Muscle layer of colon (tissue), 2 donors: ENCODE results near the gene CBR1.

ENCODE experiments used
- H3K27ac ChIP-seq: one replicate; pipeline ENCODE4 v1.7.0; 2013; ENCODE audit warnings: low read depth, mild to moderate bottlenecking, low read length, moderate library complexity
- H3K27me3 ChIP-seq, 2 donors: one replicate each; pipeline ENCODE4 v1.7.0; 2013; ENCODE audit warnings: low read length in 2 of 2, mild to moderate bottlenecking in 2 of 2; ENCODE audit not compliant: insufficient read depth in 2 of 2, control insufficient read depth in 1 of 2
- H3K36me3 ChIP-seq: one replicate; pipeline ENCODE4 v1.7.0; 2013; ENCODE audit warnings: mild to moderate bottlenecking, low read length; ENCODE audit not compliant: insufficient read depth
- H3K4me1 ChIP-seq: one replicate; pipeline ENCODE4 v1.7.0; 2013; ENCODE audit warnings: mild to moderate bottlenecking, low read length; ENCODE audit not compliant: insufficient read depth
- H3K4me3 ChIP-seq, 2 donors: one replicate each; pipeline ENCODE4 v1.7.0; 2013; ENCODE audit warnings: low read length in 2 of 2, low read depth in 1 of 2, mild to moderate bottlenecking in 1 of 2, moderate library complexity in 1 of 2
- H3K9ac ChIP-seq: one replicate; pipeline ENCODE4 v1.7.0; 2013; ENCODE audit warnings: low read length
- H3K9me3 ChIP-seq: one replicate; pipeline ENCODE4 v1.7.0; 2013; ENCODE audit warnings: mild to moderate bottlenecking, low read length
- donor health status: abdominal sarcoma.
- donor health status: Adenocarcinoma of cecum.

Gene CBR1

GRCh38 chr21:36069713-36070583, at the start of gene CBR1:
Gene CBR1, plus strand, starts transcription at chr21:36070024. Its CDS starts 92 bp downstream, at chr21:36070116.
- Histone ChIP-seq H3K9me3 (no peaks in the 10 kb centered on the region), H3K4me1 (peaks cover 39% of the 10 kb centered on the region), H3K9ac (peak within 1 kb of the TSS; percentile 29), H3K4me3 (peak within 1 kb of the TSS; percentile 84 to 92), H3K27me3 (no peaks in the 10 kb centered on the region), H3K36me3 (peaks cover 25% of the 10 kb centered on the region), H3K27ac (peak within 1 kb of the TSS; percentile 94)

GRCh38 chr21:36021251-36021837, 48.5 kb upstream of the CBR1 start:
- no peaks in the 10 kb centered on the region for H3K27me3 ChIP-seq
- H3K27ac ChIP-seq = no peak overlapping the region
- no peaks in the 10 kb centered on the region for H3K36me3 ChIP-seq
- H3K4me3 ChIP-seq = no peak overlapping the region
- no peaks in the 10 kb centered on the region for H3K9me3 ChIP-seq
- no peak overlapping the region for H3K9ac ChIP-seq
- peaks cover 15% of the 10 kb centered on the region for H3K4me1 ChIP-seq

- H3K9me3 ChIP-seq = no peaks in the 10 kb centered on the region
- no peak overlapping the region for H3K27ac ChIP-seq
- peaks cover 15% of the 10 kb centered on the region for H3K4me1 ChIP-seq
- no peak overlapping the region for H3K9ac ChIP-seq
- no peaks in the 10 kb centered on the region for H3K27me3 ChIP-seq
- H3K36me3 ChIP-seq = no peaks in the 10 kb centered on the region
- no peak overlapping the region for H3K4me3 ChIP-seq
Measured at GRCh38 chr21:36022427-36023091, 47.3 kb upstream of the CBR1 start.

- peak overlapping the region; percentile 37 for H3K27ac ChIP-seq
- H3K9ac ChIP-seq = no peak overlapping the region
- H3K27me3 ChIP-seq = no peaks in the 10 kb centered on the region
- H3K4me1 ChIP-seq = peaks cover 15% of the 10 kb centered on the region
- no peaks in the 10 kb centered on the region for H3K9me3 ChIP-seq
- no peaks in the 10 kb centered on the region for H3K36me3 ChIP-seq
- H3K4me3 ChIP-seq = no peak overlapping the region
Measured at GRCh38 chr21:36023092-36023480, 46.7 kb upstream of the CBR1 start.

GRCh38 chr21:36024782-36025181, 45.0 kb upstream of the CBR1 start:
- H3K36me3 ChIP-seq = no peaks in the 10 kb centered on the region
- no peak overlapping the region for H3K4me3 ChIP-seq
- H3K27ac ChIP-seq = no peak overlapping the region
- H3K9me3 ChIP-seq = no peaks in the 10 kb centered on the region
- peaks cover 15% of the 10 kb centered on the region for H3K4me1 ChIP-seq
- H3K9ac ChIP-seq = no peak overlapping the region
- no peaks in the 10 kb centered on the region for H3K27me3 ChIP-seq

GRCh38 chr21:36027347-36027746, 42.5 kb upstream of the CBR1 start:
- Histone ChIP-seq H3K9me3 (no peaks in the 10 kb centered on the region), H3K4me3 (no peak overlapping the region), H3K27ac (no peak overlapping the region), H3K36me3 (no peaks in the 10 kb centered on the region), H3K27me3 (no peaks in the 10 kb centered on the region), H3K9ac (no peak overlapping the region), H3K4me1 (peaks cover 13% of the 10 kb centered on the region)

- no peaks in the 10 kb centered on the region for H3K9me3 ChIP-seq
- H3K27me3 ChIP-seq = no peaks in the 10 kb centered on the region
- H3K36me3 ChIP-seq = no peaks in the 10 kb centered on the region
- no peak overlapping the region for H3K27ac ChIP-seq
- no peak overlapping the region for H3K9ac ChIP-seq
- no peak overlapping the region for H3K4me3 ChIP-seq
- H3K4me1 ChIP-seq = peaks cover 3% of the 10 kb centered on the region
Measured at GRCh38 chr21:36028127-36029069, 41.4 kb upstream of the CBR1 start.

- no peak overlapping the region for H3K9ac ChIP-seq
- H3K9me3 ChIP-seq = no peaks in the 10 kb centered on the region
- H3K27ac ChIP-seq = no peak overlapping the region
- H3K4me3 ChIP-seq = no peak overlapping the region
- H3K27me3 ChIP-seq = no peaks in the 10 kb centered on the region
- no peaks in the 10 kb centered on the region for H3K4me1 ChIP-seq
- H3K36me3 ChIP-seq = no peaks in the 10 kb centered on the region
Measured at GRCh38 chr21:36029309-36029708, 40.5 kb upstream of the CBR1 start.

- H3K9me3 ChIP-seq = no peaks in the 10 kb centered on the region
- H3K36me3 ChIP-seq = no peaks in the 10 kb centered on the region
- H3K4me1 ChIP-seq = no peaks in the 10 kb centered on the region
- no peak overlapping the region for H3K4me3 ChIP-seq
- no peaks in the 10 kb centered on the region for H3K27me3 ChIP-seq
- no peak overlapping the region for H3K9ac ChIP-seq
- H3K27ac ChIP-seq = no peak overlapping the region
Measured at GRCh38 chr21:36030581-36031189, 39.1 kb upstream of the CBR1 start.

- Histone ChIP-seq H3K4me3 (no peak overlapping the region), H3K9ac (no peak overlapping the region), H3K27me3 (no peaks in the 10 kb centered on the region), H3K9me3 (no peaks in the 10 kb centered on the region), H3K36me3 (peaks cover 3% of the 10 kb centered on the region), H3K27ac (no peak overlapping the region), H3K4me1 (no peaks in the 10 kb centered on the region)
Measured at GRCh38 chr21:36032647-36033406, 37.0 kb upstream of the CBR1 start.
